SK-N-SH treated with all-trans-retinoic acid at 6 μM for 48 hours (cell line): ENCODE results near the gene GXYLT1.
"Not testable (repeated sequence)": the region's sequence is repeated elsewhere in the genome, so short reads cannot be mapped to it uniquely, and the experiment has no call there.

Source experiments
- ATAC-seq: fragments of 200-7000 bp; cut with Tn5 transposase; 3 replicates; pipeline ENCODE4 v1.9.1; 2020; ENCODE audit warnings: mild to moderate bottlenecking, moderate library complexity
- BACH2 ChIP-seq: fragments of 250-450 bp; sonication (Bioruptor Pico); IDR thresholded peaks from 2 replicates; pipeline ENCODE4 v1.9.0; 2021; ENCODE audit warnings: mild to moderate bottlenecking, borderline replicate concordance
- CREB5 ChIP-seq: fragments of 250-450 bp; sonication (Bioruptor Pico); IDR thresholded peaks from 2 replicates; pipeline ENCODE4 v1.5.1; 2020; ENCODE audit warnings: low read depth, mild to moderate bottlenecking, moderate library complexity
- CSDC2 ChIP-seq: fragments of 250-450 bp; sonication (Bioruptor Pico); IDR thresholded peaks from 2 replicates; pipeline ENCODE4 v1.5.0; 2020; ENCODE audit warnings: mild to moderate bottlenecking, moderate library complexity
- ESRRG ChIP-seq: fragments of 250-450 bp; sonication (Bioruptor Pico); IDR thresholded peaks from 2 replicates; pipeline ENCODE4 v1.6.1; 2021; ENCODE audit warnings: mild to moderate bottlenecking
- GLIS3 ChIP-seq: fragments of 250-450 bp; sonication (Bioruptor Pico); IDR thresholded peaks from 2 replicates; pipeline ENCODE4 v1.5.0; 2020; ENCODE audit warnings: mild to moderate bottlenecking, moderate library complexity
- ISL1 ChIP-seq: fragments of 250-450 bp; sonication (Bioruptor Pico); IDR thresholded peaks from 2 replicates; pipeline ENCODE4 v2.1.2; 2022; ENCODE audit warnings: mild to moderate bottlenecking, moderate library complexity
- OSR1 ChIP-seq: fragments of 250-450 bp; sonication (Bioruptor Pico); IDR thresholded peaks from 2 replicates; pipeline ENCODE4 v1.8.0; 2022; ENCODE audit warnings: moderate library complexity, mild to moderate bottlenecking, inconsistent platforms
- PATZ1 ChIP-seq: fragments of 250-450 bp; sonication (Bioruptor Pico); IDR thresholded peaks from 2 replicates; pipeline ENCODE4 v1.8.0; 2020; ENCODE audit warnings: mild to moderate bottlenecking, moderate library complexity, borderline replicate concordance
- POU6F1 ChIP-seq: fragments of 250-450 bp; sonication (Bioruptor Pico); IDR thresholded peaks from 2 replicates; pipeline ENCODE4 v1.8.0; 2021; ENCODE audit warnings: low read depth, mild to moderate bottlenecking, moderate library complexity, borderline replicate concordance
- PPARA ChIP-seq: fragments of 250-450 bp; sonication (Bioruptor Pico); IDR thresholded peaks from 2 replicates; pipeline ENCODE4 v1.5.0; 2020; ENCODE audit warnings: mild to moderate bottlenecking, borderline replicate concordance
- RARB ChIP-seq: fragments of 250-450 bp; sonication (Bioruptor Pico); IDR thresholded peaks from 2 replicates; pipeline ENCODE4 v1.8.0; 2021; ENCODE audit warnings: mild to moderate bottlenecking, moderate library complexity
- SNAI2 ChIP-seq: fragments of 250-450 bp; sonication (Bioruptor Pico); IDR thresholded peaks from 2 replicates; pipeline ENCODE4 v1.5.0; 2020; ENCODE audit warnings: mild to moderate bottlenecking, moderate library complexity
- TCF4 ChIP-seq: fragments of 250-450 bp; sonication (Bioruptor Pico); IDR thresholded peaks from 2 replicates; pipeline ENCODE4 v1.8.0; 2021; ENCODE audit warnings: mild to moderate bottlenecking, moderate library complexity, borderline replicate concordance
- TOX ChIP-seq: fragments of 250-450 bp; sonication (Bioruptor Pico); IDR thresholded peaks from 2 replicates; pipeline ENCODE4 v1.8.0; 2021; ENCODE audit warnings: mild to moderate bottlenecking, moderate library complexity, borderline replicate concordance
- TSHZ2 ChIP-seq: fragments of 250-450 bp; sonication (Bioruptor Pico); IDR thresholded peaks from 2 replicates; pipeline ENCODE4 v1.5.0; 2020; ENCODE audit warnings: mild to moderate bottlenecking, moderate library complexity
- ZC3H10 ChIP-seq: fragments of 250-450 bp; sonication (Bioruptor Pico); IDR thresholded peaks from 2 replicates; pipeline ENCODE4 v1.5.1; 2021; ENCODE audit warnings: mild to moderate bottlenecking, moderate library complexity
- ZFP3 ChIP-seq: fragments of 250-450 bp; sonication (Bioruptor Pico); IDR thresholded peaks from 2 replicates; pipeline ENCODE4 v1.5.0; 2020; ENCODE audit warnings: mild to moderate bottlenecking, moderate library complexity
- ZFP30 ChIP-seq: fragments of 450-650 bp; formaldehyde crosslinking; IDR thresholded peaks from 2 replicates; pipeline ENCODE4 v1.5.0; 2022; ENCODE audit warnings: mild to moderate bottlenecking, moderate library complexity
- ZNF565 ChIP-seq: fragments of 450-650 bp; formaldehyde crosslinking; conservative IDR thresholded peaks from 2 replicates; pipeline ENCODE4 v1.5.0; 2020; ENCODE audit warnings: low read depth, mild to moderate bottlenecking, moderate library complexity
- ZNF70 ChIP-seq: fragments of 450-650 bp; formaldehyde crosslinking; IDR thresholded peaks from 2 replicates; pipeline ENCODE4 v1.5.0; 2020; ENCODE audit warnings: mild to moderate bottlenecking, moderate library complexity
- ZNF8 ChIP-seq: fragments of 450-650 bp; formaldehyde crosslinking; IDR thresholded peaks from 2 replicates; pipeline ENCODE4 v1.5.0; 2020; ENCODE audit warnings: mild to moderate bottlenecking, moderate library complexity

GXYLT1 gene

GRCh38 chr12:42109031-42109430, 35.6 kb downstream of the GXYLT1 start:
- ATAC-seq, result no peak
- TF ChIP-seq PPARA (CRISPR knock-in tag) (no peak), ZFP30 (no peak), ZNF8 (no peak), ZNF70 (CRISPR knock-in tag) (no peak), RARB (CRISPR knock-in tag) (no peak), ZC3H10 (CRISPR knock-in tag) (no peak), POU6F1 (CRISPR knock-in tag) (no peak), TSHZ2 (CRISPR knock-in tag) (no peak), PATZ1 (CRISPR knock-in tag) (no peak), GLIS3 (CRISPR knock-in tag) (no peak), SNAI2 (CRISPR knock-in tag) (no peak), ESRRG (CRISPR knock-in tag) (no peak), ZFP3 (CRISPR knock-in tag) (no peak), ZNF565 (CRISPR knock-in tag) (no peak), BACH2 (CRISPR knock-in tag) (no peak), ISL1 (CRISPR knock-in tag) (no peak)
- TF ChIP-seq, all 23 proteins: peak for 0

- ATAC-seq, result not testable (repeated sequence)
Measured at GRCh38 chr12:42106791-42107190, 37.9 kb downstream of the GXYLT1 start.

GRCh38 chr12:42104784-42105183, 39.9 kb downstream of the GXYLT1 start:
- TF ChIP-seq OSR1 (no peak), PPARA (CRISPR knock-in tag) (no peak), ESRRG (CRISPR knock-in tag) (no peak), POU6F1 (CRISPR knock-in tag) (no peak), BACH2 (CRISPR knock-in tag) (no peak), TOX (no peak), ZNF565 (CRISPR knock-in tag) (no peak), CSDC2 (CRISPR knock-in tag) (no peak), CREB5 (CRISPR knock-in tag) (no peak), TCF4 (CRISPR knock-in tag) (no peak), ZFP3 (CRISPR knock-in tag) (no peak), PATZ1 (CRISPR knock-in tag) (no peak), RARB (CRISPR knock-in tag) (no peak), ISL1 (CRISPR knock-in tag) (no peak)
- ATAC-seq, result no peak
